WTC11 (cell line): ENCODE data around the gene SLK. TPM values are rescaled to one million over a fixed set of nuclear protein-coding genes. Genes with fewer than 3 reads are reported as not detected.

Source experiments
- ATAC-seq: fragments of 200-7000 bp; cut with Tn5 transposase; 2 replicates; pipeline ENCODE4 v1.10.0; 2021; ENCODE audit warnings: mild to moderate bottlenecking, moderate library complexity
- CTCF ChIA-PET: fragments of 300-600 bp; sonication (Branson Sonifier 250); formaldehyde crosslinking; loops from one replicate; lab custom pipeline; 2021; ENCODE audit warnings: antibody characterized with exemption; lab: Charles Lee
- POLR2A ChIA-PET: fragments of 350-600 bp; sonication (Branson Sonifier 250); formaldehyde crosslinking; loops from one replicate; lab custom pipeline; 2021; ENCODE audit warnings: antibody characterized with exemption; lab: Charles Lee
- DNase-seq: peaks from one replicate; pipeline ENCODE4 v3.0.0; 2021; ENCODE audit warnings: low spot score
- H3K27ac Mint-ChIP-seq: 2 replicates; pipeline ENCODE4 v1.8.0; 2021; ENCODE audit warnings: mixed read lengths
- H3K27me3 Mint-ChIP-seq: 2 replicates; pipeline ENCODE4 v1.8.0; 2021; ENCODE audit warnings: low read depth, mild to moderate bottlenecking, moderate library complexity, mixed read lengths
- H3K36me3 Mint-ChIP-seq: 2 replicates; pipeline ENCODE4 v1.8.0; 2021; ENCODE audit warnings: mixed read lengths
- H3K4me1 Mint-ChIP-seq: 2 replicates; pipeline ENCODE4 v1.8.0; 2022; ENCODE audit warnings: mixed read lengths
- H3K4me3 Mint-ChIP-seq: 2 replicates; pipeline ENCODE4 v1.8.0; 2021; ENCODE audit warnings: mild to moderate bottlenecking, moderate library complexity, mixed read lengths
- H3K9me3 Mint-ChIP-seq: 2 replicates; pipeline ENCODE4 v1.8.0; 2021; ENCODE audit warnings: mixed read lengths
- ARID4B ChIP-seq: sonication (generic); formaldehyde crosslinking; IDR thresholded peaks from 2 replicates; pipeline ENCODE4 v1.8.0; 2023; ENCODE audit warnings: missing genetic modification reagents, mild to moderate bottlenecking, borderline replicate concordance
- CBFB ChIP-seq: sonication (generic); formaldehyde crosslinking; IDR thresholded peaks from 2 replicates; pipeline ENCODE4 v1.8.1; 2022; ENCODE audit warnings: mild to moderate bottlenecking, low read depth, missing genetic modification reagents
- EMX1 ChIP-seq: fragments of 250-450 bp; sonication (Bioruptor Pico); IDR thresholded peaks from 2 replicates; pipeline ENCODE4 v1.8.0; 2021; ENCODE audit warnings: mild to moderate bottlenecking
- JUN ChIP-seq: sonication (generic); formaldehyde crosslinking; IDR thresholded peaks from 2 replicates; pipeline ENCODE4 v1.8.0; 2023; ENCODE audit warnings: mild to moderate bottlenecking, missing genetic modification reagents
- MAX ChIP-seq: sonication (generic); formaldehyde crosslinking; IDR thresholded peaks from 2 replicates; pipeline ENCODE4 v1.8.0; 2022; ENCODE audit warnings: mild to moderate bottlenecking, missing genetic modification reagents
- NFYB ChIP-seq: sonication (generic); formaldehyde crosslinking; conservative IDR thresholded peaks from 2 replicates; pipeline ENCODE4 v1.8.0; 2022; ENCODE audit warnings: low read depth, missing genetic modification reagents
- OVOL2 ChIP-seq: fragments of 250-450 bp; sonication (Bioruptor Pico); IDR thresholded peaks from 2 replicates; pipeline ENCODE4 v1.9.0; 2021; ENCODE audit warnings: mild to moderate bottlenecking, borderline replicate concordance
- RELA ChIP-seq: sonication (generic); formaldehyde crosslinking; IDR thresholded peaks from 2 replicates; pipeline ENCODE4 v1.8.1; 2022; ENCODE audit warnings: missing genetic modification reagents, mild to moderate bottlenecking, borderline replicate concordance
- SMAD4 ChIP-seq: sonication (generic); formaldehyde crosslinking; IDR thresholded peaks from 2 replicates; pipeline ENCODE4 v1.8.0; 2022; ENCODE audit warnings: mild to moderate bottlenecking, missing genetic modification reagents
- SOX15 ChIP-seq: fragments of 250-450 bp; sonication (Bioruptor Pico); IDR thresholded peaks from 2 replicates; pipeline ENCODE4 v1.9.0; 2021; ENCODE audit warnings: mild to moderate bottlenecking
- TEAD1 ChIP-seq: sonication (generic); formaldehyde crosslinking; IDR thresholded peaks from 2 replicates; pipeline ENCODE4 v1.8.0; 2022; ENCODE audit warnings: mild to moderate bottlenecking, missing genetic modification reagents
- ZNF263 ChIP-seq: sonication (generic); formaldehyde crosslinking; IDR thresholded peaks from 2 replicates; pipeline ENCODE4 v1.8.1; 2022; ENCODE audit warnings: low read depth, mild to moderate bottlenecking, moderate library complexity, missing genetic modification reagents
- ZNF396 ChIP-seq: fragments of 250-450 bp; sonication (Bioruptor Pico); IDR thresholded peaks from 2 replicates; pipeline ENCODE4 v1.8.0; 2021; ENCODE audit warnings: mild to moderate bottlenecking, moderate library complexity, borderline replicate concordance
- ZNF423 ChIP-seq: fragments of 250-450 bp; sonication (Bioruptor Pico); IDR thresholded peaks from 2 replicates; pipeline ENCODE4 v2.1.2; 2022; ENCODE audit warnings: mild to moderate bottlenecking, moderate library complexity
- total RNA-seq: library from RNA; stranded (reverse); gene quantifications from 3 replicates; pipeline ENCODE4 v1.2.3, GENCODE V29; 2021
- TF ChIP-seq, protein P1 (sequence below): sonication (generic); formaldehyde crosslinking; IDR thresholded peaks from 2 replicates; pipeline ENCODE4 v1.8.1; 2022; ENCODE audit warnings: mild to moderate bottlenecking, moderate library complexity, missing genetic modification reagents
- TF ChIP-seq, protein P2 (sequence below): fragments of 250-450 bp; sonication (Bioruptor Pico); IDR thresholded peaks from 2 replicates; pipeline ENCODE4 v1.9.0; 2021; ENCODE audit warnings: mild to moderate bottlenecking, borderline replicate concordance
- TF ChIP-seq, protein P3 (sequence below): sonication (generic); formaldehyde crosslinking; IDR thresholded peaks from 2 replicates; pipeline ENCODE4 v1.8.1; 2022; ENCODE audit warnings: low read depth, mild to moderate bottlenecking, moderate library complexity, missing genetic modification reagents, borderline replicate concordance
- TF ChIP-seq, protein P4 (sequence below): sonication (generic); formaldehyde crosslinking; IDR thresholded peaks from 2 replicates; pipeline ENCODE4 v1.8.0; 2023; ENCODE audit warnings: missing genetic modification reagents
- TF ChIP-seq, protein P5 (sequence below): fragments of 250-450 bp; sonication (Bioruptor Pico); IDR thresholded peaks from 2 replicates; pipeline ENCODE4 v1.8.0; 2021; ENCODE audit warnings: mild to moderate bottlenecking

Gene SLK
- total RNA-seq, 1 experiment from 2014 or later = 19.2 TPM

- Mint-ChIP-seq H3K27me3 (no peaks in the 10 kb centered on the region), H3K9me3 (no peaks in the 10 kb centered on the region), H3K36me3 (no peaks in the 10 kb centered on the region), H3K27ac (no peak overlapping the region), H3K4me3 (no peak overlapping the region), H3K4me1 (peaks cover 18% of the 10 kb centered on the region)
- POLR2A ChIA-PET = no interaction called here
- peak; percentile 45 for ATAC-seq
- no peak for DNase-seq
- no peak for TF ChIP-seq RELA (CRISPR knock-in tag)
- no peak for TF ChIP-seq SMAD4 (CRISPR knock-in tag)
- no peak for TF ChIP-seq OVOL2 (CRISPR knock-in tag)
- TF ChIP-seq NFYB (CRISPR knock-in tag) = no peak
- TF ChIP-seq JUN (CRISPR knock-in tag) = no peak
- CTCF ChIA-PET = no interaction called here
Observed at GRCh38 chr10:103929381-103929921, 37.5 kb upstream of the SLK start.

- no peaks in the 10 kb centered on the region for H3K27me3 Mint-ChIP-seq
- DNase-seq (no peak), ATAC-seq (no peak)
- no peaks in the 10 kb centered on the region; the same call in 1 of the 2 replicates for H3K9me3 Mint-ChIP-seq
- peaks cover 18% of the 10 kb centered on the region for H3K4me1 Mint-ChIP-seq
- H3K36me3 Mint-ChIP-seq = no peaks in the 10 kb centered on the region
- POLR2A ChIA-PET = no interaction called here
- TF ChIP-seq TEAD1 (CRISPR knock-in tag) = no peak
- TF ChIP-seq, protein P1, sequence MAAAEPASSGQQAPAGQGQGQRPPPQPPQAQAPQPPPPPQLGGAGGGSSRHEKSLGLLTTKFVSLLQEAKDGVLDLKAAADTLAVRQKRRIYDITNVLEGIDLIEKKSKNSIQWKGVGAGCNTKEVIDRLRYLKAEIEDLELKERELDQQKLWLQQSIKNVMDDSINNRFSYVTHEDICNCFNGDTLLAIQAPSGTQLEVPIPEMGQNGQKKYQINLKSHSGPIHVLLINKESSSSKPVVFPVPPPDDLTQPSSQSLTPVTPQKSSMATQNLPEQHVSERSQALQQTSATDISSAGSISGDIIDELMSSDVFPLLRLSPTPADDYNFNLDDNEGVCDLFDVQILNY (CRISPR knock-in tag) = no peak
- no peak for TF ChIP-seq ZNF396
- TF ChIP-seq ARID4B = no peak
- no peak overlapping the region for H3K4me3 Mint-ChIP-seq
- CTCF ChIA-PET = no interaction called here
- no peak overlapping the region for H3K27ac Mint-ChIP-seq
Observed at GRCh38 chr10:103930449-103930848, 36.5 kb upstream of the SLK start.

DNA sequence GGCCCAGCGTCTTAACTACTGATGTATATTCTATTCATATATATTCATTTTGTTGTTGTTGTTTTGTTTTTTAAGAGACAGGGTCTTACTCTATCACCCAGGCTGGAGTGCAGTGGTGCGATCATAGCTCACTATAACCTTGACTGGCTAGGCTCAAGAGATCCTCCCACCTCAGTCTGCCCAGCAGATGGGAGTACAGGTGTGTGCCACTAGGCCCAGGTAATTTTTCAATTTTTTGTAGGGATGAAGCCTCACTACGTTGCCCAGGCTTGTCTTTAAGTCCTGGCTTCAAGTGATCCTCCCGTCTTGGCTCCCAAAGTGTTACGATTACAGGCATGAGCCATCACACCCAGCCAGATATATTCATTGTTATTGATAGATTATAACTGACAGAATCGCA is 36.1 kb upstream of the SLK start:
- no peak for ATAC-seq
- no peak for DNase-seq
- H3K4me3 Mint-ChIP-seq = no peak overlapping the region
- peaks cover 18% of the 10 kb centered on the region for H3K4me1 Mint-ChIP-seq
- CTCF ChIA-PET = no interaction called here
- H3K9me3 Mint-ChIP-seq = no peaks in the 10 kb centered on the region; the same call in 1 of the 2 replicates
- no peaks in the 10 kb centered on the region for H3K27me3 Mint-ChIP-seq
- no peak overlapping the region for H3K27ac Mint-ChIP-seq
- POLR2A ChIA-PET = no interaction called here
- H3K36me3 Mint-ChIP-seq = no peaks in the 10 kb centered on the region
- TF ChIP-seq, protein P2, sequence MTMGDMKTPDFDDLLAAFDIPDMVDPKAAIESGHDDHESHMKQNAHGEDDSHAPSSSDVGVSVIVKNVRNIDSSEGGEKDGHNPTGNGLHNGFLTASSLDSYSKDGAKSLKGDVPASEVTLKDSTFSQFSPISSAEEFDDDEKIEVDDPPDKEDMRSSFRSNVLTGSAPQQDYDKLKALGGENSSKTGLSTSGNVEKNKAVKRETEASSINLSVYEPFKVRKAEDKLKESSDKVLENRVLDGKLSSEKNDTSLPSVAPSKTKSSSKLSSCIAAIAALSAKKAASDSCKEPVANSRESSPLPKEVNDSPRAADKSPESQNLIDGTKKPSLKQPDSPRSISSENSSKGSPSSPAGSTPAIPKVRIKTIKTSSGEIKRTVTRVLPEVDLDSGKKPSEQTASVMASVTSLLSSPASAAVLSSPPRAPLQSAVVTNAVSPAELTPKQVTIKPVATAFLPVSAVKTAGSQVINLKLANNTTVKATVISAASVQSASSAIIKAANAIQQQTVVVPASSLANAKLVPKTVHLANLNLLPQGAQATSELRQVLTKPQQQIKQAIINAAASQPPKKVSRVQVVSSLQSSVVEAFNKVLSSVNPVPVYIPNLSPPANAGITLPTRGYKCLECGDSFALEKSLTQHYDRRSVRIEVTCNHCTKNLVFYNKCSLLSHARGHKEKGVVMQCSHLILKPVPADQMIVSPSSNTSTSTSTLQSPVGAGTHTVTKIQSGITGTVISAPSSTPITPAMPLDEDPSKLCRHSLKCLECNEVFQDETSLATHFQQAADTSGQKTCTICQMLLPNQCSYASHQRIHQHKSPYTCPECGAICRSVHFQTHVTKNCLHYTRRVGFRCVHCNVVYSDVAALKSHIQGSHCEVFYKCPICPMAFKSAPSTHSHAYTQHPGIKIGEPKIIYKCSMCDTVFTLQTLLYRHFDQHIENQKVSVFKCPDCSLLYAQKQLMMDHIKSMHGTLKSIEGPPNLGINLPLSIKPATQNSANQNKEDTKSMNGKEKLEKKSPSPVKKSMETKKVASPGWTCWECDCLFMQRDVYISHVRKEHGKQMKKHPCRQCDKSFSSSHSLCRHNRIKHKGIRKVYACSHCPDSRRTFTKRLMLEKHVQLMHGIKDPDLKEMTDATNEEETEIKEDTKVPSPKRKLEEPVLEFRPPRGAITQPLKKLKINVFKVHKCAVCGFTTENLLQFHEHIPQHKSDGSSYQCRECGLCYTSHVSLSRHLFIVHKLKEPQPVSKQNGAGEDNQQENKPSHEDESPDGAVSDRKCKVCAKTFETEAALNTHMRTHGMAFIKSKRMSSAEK (CRISPR knock-in tag) = no peak
- TF ChIP-seq, protein P3, sequence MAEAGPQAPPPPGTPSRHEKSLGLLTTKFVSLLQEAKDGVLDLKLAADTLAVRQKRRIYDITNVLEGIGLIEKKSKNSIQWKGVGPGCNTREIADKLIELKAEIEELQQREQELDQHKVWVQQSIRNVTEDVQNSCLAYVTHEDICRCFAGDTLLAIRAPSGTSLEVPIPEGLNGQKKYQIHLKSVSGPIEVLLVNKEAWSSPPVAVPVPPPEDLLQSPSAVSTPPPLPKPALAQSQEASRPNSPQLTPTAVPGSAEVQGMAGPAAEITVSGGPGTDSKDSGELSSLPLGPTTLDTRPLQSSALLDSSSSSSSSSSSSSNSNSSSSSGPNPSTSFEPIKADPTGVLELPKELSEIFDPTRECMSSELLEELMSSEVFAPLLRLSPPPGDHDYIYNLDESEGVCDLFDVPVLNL (CRISPR knock-in tag) = no peak
- TF ChIP-seq ZNF263 (CRISPR knock-in tag) = no peak
- no peak for TF ChIP-seq EMX1 (CRISPR knock-in tag)
- TF ChIP-seq JUN (CRISPR knock-in tag) = no peak
- TF ChIP-seq ZNF423 (CRISPR knock-in tag) = no peak
- TF ChIP-seq, protein P4, sequence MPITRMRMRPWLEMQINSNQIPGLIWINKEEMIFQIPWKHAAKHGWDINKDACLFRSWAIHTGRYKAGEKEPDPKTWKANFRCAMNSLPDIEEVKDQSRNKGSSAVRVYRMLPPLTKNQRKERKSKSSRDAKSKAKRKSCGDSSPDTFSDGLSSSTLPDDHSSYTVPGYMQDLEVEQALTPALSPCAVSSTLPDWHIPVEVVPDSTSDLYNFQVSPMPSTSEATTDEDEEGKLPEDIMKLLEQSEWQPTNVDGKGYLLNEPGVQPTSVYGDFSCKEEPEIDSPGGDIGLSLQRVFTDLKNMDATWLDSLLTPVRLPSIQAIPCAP (CRISPR knock-in tag) = no peak
- TF ChIP-seq, protein P5, sequence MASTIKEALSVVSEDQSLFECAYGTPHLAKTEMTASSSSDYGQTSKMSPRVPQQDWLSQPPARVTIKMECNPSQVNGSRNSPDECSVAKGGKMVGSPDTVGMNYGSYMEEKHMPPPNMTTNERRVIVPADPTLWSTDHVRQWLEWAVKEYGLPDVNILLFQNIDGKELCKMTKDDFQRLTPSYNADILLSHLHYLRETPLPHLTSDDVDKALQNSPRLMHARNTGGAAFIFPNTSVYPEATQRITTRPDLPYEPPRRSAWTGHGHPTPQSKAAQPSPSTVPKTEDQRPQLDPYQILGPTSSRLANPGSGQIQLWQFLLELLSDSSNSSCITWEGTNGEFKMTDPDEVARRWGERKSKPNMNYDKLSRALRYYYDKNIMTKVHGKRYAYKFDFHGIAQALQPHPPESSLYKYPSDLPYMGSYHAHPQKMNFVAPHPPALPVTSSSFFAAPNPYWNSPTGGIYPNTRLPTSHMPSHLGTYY = no peak
- no peak for TF ChIP-seq MAX (CRISPR knock-in tag)
- no peak for TF ChIP-seq SOX15 (CRISPR knock-in tag)
- no peak for TF ChIP-seq CBFB
